COR-L47 (cell line): ENCODE results near the gene ARL6IP4.
"Not testable (repeated sequence)": the region's sequence is repeated elsewhere in the genome, so short reads cannot be mapped to it uniquely, and the experiment has no call there.

Experiments
- DNase-seq: peaks from one replicate; lab custom pipeline; 2025; lab: John Stamatoyannopoulos, UW

Gene ARL6IP4

DNA sequence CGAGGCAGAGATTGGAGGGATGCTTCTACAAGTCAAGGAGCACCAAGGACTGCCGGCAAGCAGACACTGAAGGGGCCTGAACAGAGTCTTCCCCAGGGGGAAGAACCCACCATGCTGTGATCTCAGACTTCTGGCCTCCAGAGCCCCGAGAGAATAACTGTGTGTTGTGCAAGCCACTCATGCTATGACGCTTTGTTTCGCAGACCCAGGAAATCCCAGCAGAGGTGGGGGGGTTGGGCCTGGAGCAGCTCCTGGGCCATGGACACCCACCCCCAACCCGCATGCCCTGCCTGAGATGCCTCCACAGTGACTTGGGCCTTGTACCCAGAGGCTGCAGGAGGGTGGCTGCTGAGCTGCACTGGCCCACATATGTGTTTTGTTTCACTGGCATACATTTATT is 31.2 kb downstream of the ARL6IP4 start:
- DNase-seq: no peak

DNA sequence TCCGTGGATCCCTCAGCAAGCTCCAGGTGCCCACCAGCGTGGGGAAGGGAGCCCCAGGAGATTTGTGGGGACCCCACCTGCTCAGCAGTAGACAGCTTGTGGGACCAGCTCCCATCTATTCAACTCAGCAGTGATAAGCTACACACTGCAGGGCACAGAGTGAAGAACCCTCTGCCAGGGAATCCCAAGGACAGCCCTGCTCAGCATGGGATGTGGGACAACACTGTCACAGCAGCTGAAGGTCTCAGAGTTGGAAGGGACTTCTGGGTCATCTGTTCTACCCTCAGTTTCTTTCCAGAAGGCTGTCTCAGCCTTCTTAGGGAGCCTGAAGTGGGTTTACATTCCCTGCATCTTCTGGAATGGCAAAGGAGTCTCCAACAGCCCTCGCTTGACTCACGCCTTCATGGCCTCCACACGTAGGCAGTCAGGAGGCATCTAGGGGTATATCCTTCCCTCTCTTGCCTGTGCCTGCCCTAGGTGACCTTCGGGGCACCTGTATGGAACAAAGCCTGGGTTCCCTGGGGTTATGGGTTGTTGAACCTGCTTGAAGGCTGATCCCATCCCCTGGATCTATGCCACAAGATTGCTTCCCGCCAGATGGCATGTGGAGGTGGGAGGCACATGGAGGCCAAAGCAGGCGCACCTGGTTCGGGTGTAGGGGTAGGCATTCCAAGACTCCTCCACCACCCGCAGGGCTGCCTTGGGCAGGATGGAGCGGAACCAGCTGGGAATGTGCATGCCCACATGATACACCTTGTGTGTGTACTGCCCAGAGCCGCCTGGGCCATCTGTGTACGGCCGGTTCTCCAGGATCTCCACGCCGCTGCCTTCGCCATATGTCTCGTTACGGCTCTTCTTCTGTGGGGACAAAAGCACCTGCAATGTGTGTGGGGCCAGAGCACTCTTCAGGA is 33.0 kb downstream of the ARL6IP4 start:
- DNase-seq: no peak

GRCh38 chr12:123014473-123014872 is 34.0 kb downstream of the ARL6IP4 start:
- not testable (repeated sequence) for DNase-seq

GRCh38 chr12:123017753-123018152 is 37.3 kb downstream of the ARL6IP4 start:
- DNase-seq: no peak

GRCh38 chr12:123019841-123020138 is 39.3 kb downstream of the ARL6IP4 start:
- no peak for DNase-seq

GRCh38 chr12:123021688-123022604 is 41.5 kb downstream of the ARL6IP4 start:
- no peak for DNase-seq

DNA sequence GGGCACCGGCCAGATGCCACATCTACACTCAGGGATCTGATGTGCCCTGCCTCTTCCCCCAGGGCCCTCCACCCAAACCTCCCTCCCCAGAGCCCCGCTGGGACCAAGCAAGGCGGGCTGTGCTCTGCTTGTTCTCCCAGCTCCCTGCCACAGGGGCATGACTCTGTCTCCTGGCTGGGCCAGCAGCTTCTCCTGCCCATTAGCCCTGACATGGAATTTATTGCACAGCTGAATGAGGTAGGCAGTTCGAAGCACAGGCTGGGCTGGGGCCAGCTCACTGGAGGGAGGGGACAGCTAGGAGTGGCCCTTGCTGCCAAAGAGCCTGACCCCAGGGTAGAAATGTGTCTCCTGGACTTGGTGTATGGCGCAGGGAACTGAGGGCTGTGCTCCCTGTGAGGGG is 42.4 kb downstream of the ARL6IP4 start:
- no peak for DNase-seq

GRCh38 chr12:123024819-123025391 is 44.4 kb downstream of the ARL6IP4 start:
- DNase-seq: no peak

GRCh38 chr12:123026094-123026853 is 45.8 kb downstream of the ARL6IP4 start:
- no peak for DNase-seq

DNA sequence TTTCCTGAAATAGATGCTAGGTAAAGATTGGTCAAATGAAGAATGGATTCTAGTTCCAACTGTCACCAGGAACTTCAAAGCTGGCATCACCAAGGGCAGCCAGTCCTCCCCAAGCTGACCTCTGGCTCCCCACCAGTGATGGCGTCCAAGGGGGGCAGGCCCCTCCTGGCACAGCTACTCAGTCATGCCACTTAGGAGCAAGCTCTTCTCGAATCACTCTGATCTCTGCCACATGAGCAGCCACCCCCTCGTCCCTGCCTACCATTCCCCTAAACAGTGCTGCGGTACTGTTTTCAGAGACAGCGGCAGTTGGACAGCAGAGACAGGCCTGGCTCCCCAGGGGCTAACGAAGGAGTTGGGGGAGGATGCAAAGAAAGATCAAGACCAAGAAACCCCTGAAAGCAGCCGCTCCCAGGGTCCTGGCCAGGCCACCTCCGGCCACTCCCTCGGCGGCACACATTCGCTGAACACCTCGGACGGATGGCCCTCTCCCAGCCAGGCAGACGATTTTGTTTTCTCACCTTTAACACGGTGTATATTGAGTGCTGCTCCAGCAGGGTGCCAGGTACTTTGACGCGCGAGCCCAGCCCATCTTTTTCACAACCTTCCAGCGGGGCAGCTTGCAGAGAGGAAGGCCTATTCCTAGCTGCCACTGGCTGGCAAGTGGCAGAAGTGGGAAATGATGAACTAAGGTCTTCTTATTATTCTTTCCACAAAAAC is 47.4 kb downstream of the ARL6IP4 start:
- no peak for DNase-seq

GRCh38 chr12:123028475-123028874 is 48.0 kb downstream of the ARL6IP4 start:
- no peak for DNase-seq

- DNase-seq: no peak
These were observed 49.1 kb downstream of the ARL6IP4 start for GRCh38 chr12:123029550-123029949.

DNA sequence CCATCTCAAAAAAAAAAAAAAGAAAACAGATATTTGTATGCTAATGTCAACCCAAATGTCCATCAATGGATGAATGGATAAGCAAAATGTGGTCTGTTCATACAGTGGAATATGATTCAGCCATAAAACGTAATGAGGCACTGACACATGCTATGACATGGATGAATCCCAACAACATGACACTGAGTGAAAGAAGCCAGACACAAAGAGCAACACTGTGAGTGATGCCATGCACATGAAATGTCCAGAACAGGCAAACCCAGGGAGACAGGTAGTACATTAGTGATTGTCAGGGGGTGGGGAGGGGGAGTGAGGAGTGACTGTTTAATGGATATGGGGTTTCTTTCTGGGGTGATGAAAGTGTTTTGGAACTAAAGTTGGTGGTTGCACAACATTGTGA is 50.2 kb downstream of the ARL6IP4 start:
- DNase-seq: no peak

- DNase-seq: no peak
These were observed 50.8 kb downstream of the ARL6IP4 start for GRCh38 chr12:123031171-123031845.
